Coronary artery (tissue), 2 donors: ENCODE results near the gene SLC2A9.

Experiments
- DNase-seq: peaks from one replicate; pipeline ENCODE4 v3.0.0-alpha.2; 2017; ENCODE audit warnings: low spot score
- H3K27ac ChIP-seq, 2 donors: fragments of 200-600 bp; sonication (generic); one replicate each; pipeline ENCODE4 v1.5.1; 2016 to 2019
- H3K4me3 ChIP-seq: fragments of 200-600 bp; sonication (generic); 2 replicates; pipeline ENCODE4 v1.5.1; 2016; ENCODE audit warnings: mild to moderate bottlenecking, moderate library complexity
- CTCF ChIP-seq: fragments of 200-600 bp; sonication (generic); IDR thresholded peaks from one replicate; pipeline ENCODE4 v1.5.1; 2019; ENCODE audit warnings: antibody characterized with exemption

The SLC2A9 gene

GRCh38 chr4:9835430-9835829, 185.9 kb downstream of the SLC2A9 start:
- DNase-seq = no peak
- Histone ChIP-seq H3K27ac (no peak overlapping the region), H3K4me3 (no peak overlapping the region)
- no peak for TF ChIP-seq CTCF

GRCh38 chr4:9833421-9833820, 187.9 kb downstream of the SLC2A9 start:
- H3K4me3 ChIP-seq = no peak overlapping the region
- H3K27ac ChIP-seq = no peak overlapping the region
- no peak for DNase-seq
- TF ChIP-seq CTCF = no peak

- TF ChIP-seq CTCF = no peak
- Histone ChIP-seq H3K4me3 (no peak overlapping the region), H3K27ac (no peak overlapping the region)
- DNase-seq = no peak
Observed at GRCh38 chr4:9832640-9833039, 188.7 kb downstream of the SLC2A9 start.

DNA sequence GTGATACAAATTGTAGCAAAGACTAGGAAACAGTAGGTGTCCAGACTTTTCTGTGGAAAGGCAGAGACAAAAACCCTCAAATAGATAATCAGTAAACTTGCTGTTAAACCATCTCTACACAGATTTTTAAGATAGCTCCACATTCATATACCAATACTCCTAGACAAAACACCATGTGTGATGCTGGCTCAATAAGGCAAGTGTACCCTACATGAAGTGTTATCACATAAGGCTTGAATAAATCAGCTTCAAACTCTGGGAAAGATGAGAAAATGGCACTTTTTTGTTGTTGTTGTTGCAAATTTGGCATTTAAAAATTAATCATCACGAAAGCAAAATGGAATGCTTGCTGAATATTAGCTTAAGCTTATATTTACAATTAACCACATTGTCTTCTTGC, 194.7 kb downstream of the SLC2A9 start:
- H3K4me3 ChIP-seq = no peak overlapping the region
- H3K27ac ChIP-seq = no peak overlapping the region
- DNase-seq = no peak

GRCh38 chr4:9825049-9825448, 196.2 kb downstream of the SLC2A9 start:
- no peak for TF ChIP-seq CTCF
- Histone ChIP-seq H3K4me3 (no peak overlapping the region), H3K27ac (no peak overlapping the region)
- DNase-seq = no peak

More for the DNA sequence above, 194.7 kb downstream of the SLC2A9 start:
- no peak for TF ChIP-seq CTCF

DNA sequence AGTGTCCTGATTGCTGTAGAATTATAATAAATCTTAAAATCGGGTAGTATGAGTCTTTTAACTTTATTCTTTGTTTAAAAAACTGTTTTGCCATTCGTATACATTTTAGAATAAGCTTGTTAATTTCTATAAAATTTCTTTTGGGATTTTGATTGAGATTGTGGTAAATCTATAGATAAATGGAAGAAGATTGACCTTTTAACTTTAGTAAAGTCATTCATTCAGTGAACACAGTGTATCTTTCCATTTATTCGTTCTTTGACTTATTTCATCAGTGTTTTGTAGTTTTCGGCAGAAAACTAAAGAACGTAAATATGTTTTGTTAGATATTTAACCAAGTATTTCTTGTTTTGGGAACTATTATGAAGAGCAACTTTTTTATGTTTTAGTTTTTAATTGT, 201.0 kb downstream of the SLC2A9 start:
- Histone ChIP-seq H3K27ac (no peak overlapping the region), H3K4me3 (no peak overlapping the region)
- TF ChIP-seq CTCF = no peak
- DNase-seq = no peak

DNA sequence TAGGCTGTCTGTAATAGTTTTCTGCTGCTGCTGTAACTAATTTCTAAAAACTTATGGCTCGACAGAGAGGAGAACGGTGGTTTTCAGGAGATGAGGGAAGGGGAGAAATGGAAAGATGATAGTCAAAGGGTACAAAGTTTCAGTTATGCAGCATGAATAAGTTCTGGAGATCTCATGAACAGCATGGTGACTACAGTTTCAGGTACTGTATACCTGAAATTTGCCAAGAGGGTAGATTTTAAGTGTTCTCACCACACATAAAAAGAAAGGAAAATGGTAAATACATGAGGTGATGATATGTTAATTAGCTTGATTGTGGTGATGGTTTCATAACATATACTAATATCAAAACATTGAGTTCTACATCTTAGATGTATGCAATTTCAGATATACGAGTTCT, 205.0 kb downstream of the SLC2A9 start:
- no peak overlapping the region for H3K4me3 ChIP-seq
- H3K27ac ChIP-seq = no peak overlapping the region
- DNase-seq = no peak
- TF ChIP-seq CTCF = no peak
